ENCODE measurements around the gene KLF16. TPM values are rescaled to one million over a fixed set of nuclear protein-coding genes. Genes with fewer than 3 reads are reported as not detected.

Gene KLF16
- total and polyA plus RNA-seq, 2 experiments from 2014 or later: 8.9 to 20.2 TPM

GRCh38 chr19:1902923-1903322 is 39.5 kb upstream of the KLF16 start:
- H3K36me3 Mint-ChIP-seq (ENCODE audit: low read depth): peaks cover 9% of the 10 kb centered on the region
- Histone ChIP-seq H3K79me2 (replicated peaks; ENCODE audit: insufficient read depth) (peaks cover 23% of the 10 kb centered on the region), H3K4me3 (no peak overlapping the region), H2AFZ (no peak overlapping the region), H3K27ac (ENCODE audit: low read depth) (peak overlapping the region; percentile 20; the same call in 1 of the 2 replicates), H3K4me1 (ENCODE audit: insufficient read depth) (peaks cover 12% of the 10 kb centered on the region), H3K27me3 (ENCODE audit: insufficient read depth) (no peaks in the 10 kb centered on the region), H3K9me2 (ENCODE audit: insufficient read depth) (no peaks in the 10 kb centered on the region), H3K36me3 (ENCODE audit: insufficient read depth) (no peaks in the 10 kb centered on the region), H3K4me2 (no peak overlapping the region), H3F3A (replicated peaks; ENCODE audit: low read depth) (peaks cover 20% of the 10 kb centered on the region), H4K20me1 (replicated peaks; ENCODE audit: insufficient read depth) (peaks cover 7% of the 10 kb centered on the region)
- peaks cover 21% of the 10 kb centered on the region for H3K4me1 Mint-ChIP-seq
- H3K4me3 Mint-ChIP-seq: no peak overlapping the region
- peaks cover 24% of the 10 kb centered on the region for H3K27me3 Mint-ChIP-seq (ENCODE audit: insufficient read depth, low read depth, poor library complexity)
- ATAC-seq (no peak), DNase-seq (ENCODE audit: low spot score) (no peak)
- TF ChIP-seq EZH2phosphoT487 (IDR thresholded peaks at IDR 0.05; ENCODE audit: unreplicated experiment) (no peak), CTCF (conservative IDR thresholded peaks at IDR 0.05; ENCODE audit: low read depth in 2 of 2) (no peak), CREB1 (CRISPR knock-in tag; IDR thresholded peaks at IDR 0.05; ENCODE audit: low read depth) (no peak), NANOG (IDR thresholded peaks at IDR 0.05; ENCODE audit: borderline replicate concordance) (no peak), ETS1 (IDR thresholded peaks at IDR 0.05) (no peak), REST (IDR thresholded peaks at IDR 0.05; ENCODE audit: unreplicated experiment) (no peak), ZNF331 (CRISPR knock-in tag; IDR thresholded peaks at IDR 0.05; ENCODE audit: low read depth) (no peak), JUNB (IDR thresholded peaks at IDR 0.05; ENCODE audit: unreplicated experiment) (no peak), ZNF462 (CRISPR knock-in tag; IDR thresholded peaks at IDR 0.05) (no peak), STAT1 (IDR thresholded peaks at IDR 0.05; ENCODE audit: unreplicated experiment) (no peak), POLR2AphosphoS5 (IDR thresholded peaks at IDR 0.05; ENCODE audit: low read depth) (no peak)
- H3K27ac Mint-ChIP-seq: peak overlapping the region; percentile 80
- peaks cover 4% of the 10 kb centered on the region; the same call in 1 of the 3 replicates for H3K9me3 Mint-ChIP-seq

Measured in GM23338 (cell line).